ENCODE measurements around the gene CRPPA. TPM values are rescaled to one million over a fixed set of nuclear protein-coding genes. Genes with fewer than 3 reads are reported as not detected.
A peak's percentile ranks its signal among the peaks of the same experiment; 100 is the strongest.

CRPPA gene
- total and polyA plus RNA-seq, 2 of the 13 experiments (the other 11 are each of a cell fraction or from before 2014, with no cell fraction given), result 0.16 to 1.3 TPM

DNA sequence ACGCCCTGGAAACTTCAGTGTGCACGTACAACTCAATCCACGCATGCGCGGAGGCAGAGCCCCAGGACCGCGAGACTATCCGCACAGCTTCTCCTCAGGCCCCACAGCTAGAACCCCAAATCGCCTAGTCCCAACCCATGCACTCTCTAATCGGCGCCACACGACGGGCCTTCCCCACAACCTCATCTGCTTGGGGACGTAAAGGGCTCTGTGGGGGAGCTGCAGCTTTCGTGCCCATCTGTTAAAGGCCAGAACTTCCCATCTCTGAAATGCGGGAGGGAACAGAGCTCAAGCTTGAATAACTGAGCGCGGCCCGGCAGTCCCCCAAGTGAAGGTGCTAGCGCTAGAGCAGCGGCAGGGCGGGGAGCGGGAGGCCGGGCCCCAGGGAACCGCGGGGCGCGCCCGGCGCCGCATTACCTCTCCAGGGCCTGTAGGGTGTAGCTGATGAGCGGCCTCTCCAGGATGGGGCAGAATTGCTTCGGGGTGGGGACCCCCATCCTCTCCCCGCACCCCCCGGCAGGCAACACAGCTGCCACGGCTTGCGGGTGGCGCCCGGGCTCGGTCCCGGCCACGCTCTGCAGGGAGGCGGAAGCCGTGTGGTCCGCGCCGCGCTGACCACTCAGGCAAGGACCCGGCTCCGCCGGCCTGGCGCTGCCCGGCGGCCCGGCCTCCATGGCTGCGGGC is 547 bp downstream of the CRPPA start (continued):
- TF ChIP-seq U2AF1 (optimal IDR thresholded peaks at IDR 0.05; ENCODE audit: low read depth, low read length) (peak; percentile 29), ZNF296 (CRISPR knock-in tag; conservative IDR thresholded peaks at IDR 0.05) (peak; percentile 74; the same call in 1 of the 2 replicates), JUN (CRISPR knock-in tag; IDR thresholded peaks at IDR 0.05) (0 out of 2 replicates have a peak, but pooled peaks have one; percentile 16), KDM2A (CRISPR knock-in tag; IDR thresholded peaks at IDR 0.05; ENCODE audit: borderline replicate concordance, low read depth) (0 out of 2 replicates have a peak, but pooled peaks have one; percentile 0), ZNF335 (CRISPR knock-in tag; IDR thresholded peaks at IDR 0.05) (peak; percentile 3; the same call in 1 of the 2 replicates), ZNF460 (CRISPR knock-in tag; IDR thresholded peaks at IDR 0.05; ENCODE audit: borderline replicate concordance) (no peak), BORCS8-MEF2B (CRISPR knock-in tag; IDR thresholded peaks at IDR 0.05) (peak; percentile 58; the same call in 1 of the 2 replicates), PHF8 (CRISPR knock-in tag; IDR thresholded peaks at IDR 0.05) (peak; percentile 80), SALL1 (CRISPR knock-in tag; IDR thresholded peaks at IDR 0.05) (peak; percentile 66), ZNF672 (CRISPR knock-in tag; IDR thresholded peaks at IDR 0.05) (0 out of 2 replicates have a peak, but pooled peaks have one; percentile 14), MAZ (IDR thresholded peaks at IDR 0.05; ENCODE audit: borderline replicate concordance, low read depth, low read length) (no peak), MAZ (CRISPR knock-in tag; IDR thresholded peaks at IDR 0.05; ENCODE audit: low read depth) (0 out of 2 replicates have a peak, but pooled peaks have one; percentile 26), MEF2D (CRISPR knock-in tag; IDR thresholded peaks at IDR 0.05) (peak; percentile 50; the same call in 1 of the 2 replicates), DMAP1 (CRISPR knock-in tag; IDR thresholded peaks at IDR 0.05) (peak; percentile 61; the same call in 1 of the 2 replicates), MLX (CRISPR knock-in tag; IDR thresholded peaks at IDR 0.05) (no peak), ZMYM4 (CRISPR knock-in tag; IDR thresholded peaks at IDR 0.05) (peak; percentile 47; the same call in 1 of the 2 replicates)
- TF ChIP-seq, protein P1, sequence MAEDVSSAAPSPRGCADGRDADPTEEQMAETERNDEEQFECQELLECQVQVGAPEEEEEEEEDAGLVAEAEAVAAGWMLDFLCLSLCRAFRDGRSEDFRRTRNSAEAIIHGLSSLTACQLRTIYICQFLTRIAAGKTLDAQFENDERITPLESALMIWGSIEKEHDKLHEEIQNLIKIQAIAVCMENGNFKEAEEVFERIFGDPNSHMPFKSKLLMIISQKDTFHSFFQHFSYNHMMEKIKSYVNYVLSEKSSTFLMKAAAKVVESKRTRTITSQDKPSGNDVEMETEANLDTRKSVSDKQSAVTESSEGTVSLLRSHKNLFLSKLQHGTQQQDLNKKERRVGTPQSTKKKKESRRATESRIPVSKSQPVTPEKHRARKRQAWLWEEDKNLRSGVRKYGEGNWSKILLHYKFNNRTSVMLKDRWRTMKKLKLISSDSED (CRISPR knock-in tag; IDR thresholded peaks at IDR 0.05), result no peak
- TF ChIP-seq, protein P2, sequence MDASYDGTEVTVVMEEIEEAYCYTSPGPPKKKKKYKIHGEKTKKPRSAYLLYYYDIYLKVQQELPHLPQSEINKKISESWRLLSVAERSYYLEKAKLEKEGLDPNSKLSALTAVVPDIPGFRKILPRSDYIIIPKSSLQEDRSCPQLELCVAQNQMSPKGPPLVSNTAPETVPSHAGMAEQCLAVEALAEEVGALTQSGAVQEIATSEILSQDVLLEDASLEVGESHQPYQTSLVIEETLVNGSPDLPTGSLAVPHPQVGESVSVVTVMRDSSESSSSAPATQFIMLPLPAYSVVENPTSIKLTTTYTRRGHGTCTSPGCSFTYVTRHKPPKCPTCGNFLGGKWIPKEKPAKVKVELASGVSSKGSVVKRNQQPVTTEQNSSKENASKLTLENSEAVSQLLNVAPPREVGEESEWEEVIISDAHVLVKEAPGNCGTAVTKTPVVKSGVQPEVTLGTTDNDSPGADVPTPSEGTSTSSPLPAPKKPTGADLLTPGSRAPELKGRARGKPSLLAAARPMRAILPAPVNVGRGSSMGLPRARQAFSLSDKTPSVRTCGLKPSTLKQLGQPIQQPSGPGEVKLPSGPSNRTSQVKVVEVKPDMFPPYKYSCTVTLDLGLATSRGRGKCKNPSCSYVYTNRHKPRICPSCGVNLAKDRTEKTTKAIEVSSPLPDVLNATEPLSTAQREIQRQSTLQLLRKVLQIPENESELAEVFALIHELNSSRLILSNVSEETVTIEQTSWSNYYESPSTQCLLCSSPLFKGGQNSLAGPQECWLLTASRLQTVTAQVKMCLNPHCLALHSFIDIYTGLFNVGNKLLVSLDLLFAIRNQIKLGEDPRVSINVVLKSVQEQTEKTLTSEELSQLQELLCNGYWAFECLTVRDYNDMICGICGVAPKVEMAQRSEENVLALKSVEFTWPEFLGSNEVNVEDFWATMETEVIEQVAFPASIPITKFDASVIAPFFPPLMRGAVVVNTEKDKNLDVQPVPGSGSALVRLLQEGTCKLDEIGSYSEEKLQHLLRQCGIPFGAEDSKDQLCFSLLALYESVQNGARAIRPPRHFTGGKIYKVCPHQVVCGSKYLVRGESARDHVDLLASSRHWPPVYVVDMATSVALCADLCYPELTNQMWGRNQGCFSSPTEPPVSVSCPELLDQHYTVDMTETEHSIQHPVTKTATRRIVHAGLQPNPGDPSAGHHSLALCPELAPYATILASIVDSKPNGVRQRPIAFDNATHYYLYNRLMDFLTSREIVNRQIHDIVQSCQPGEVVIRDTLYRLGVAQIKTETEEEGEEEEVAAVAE (CRISPR knock-in tag; IDR thresholded peaks at IDR 0.05; ENCODE audit: borderline replicate concordance), result peak; percentile 19; the same call in 1 of the 2 replicates
- TF ChIP-seq, protein P3, sequence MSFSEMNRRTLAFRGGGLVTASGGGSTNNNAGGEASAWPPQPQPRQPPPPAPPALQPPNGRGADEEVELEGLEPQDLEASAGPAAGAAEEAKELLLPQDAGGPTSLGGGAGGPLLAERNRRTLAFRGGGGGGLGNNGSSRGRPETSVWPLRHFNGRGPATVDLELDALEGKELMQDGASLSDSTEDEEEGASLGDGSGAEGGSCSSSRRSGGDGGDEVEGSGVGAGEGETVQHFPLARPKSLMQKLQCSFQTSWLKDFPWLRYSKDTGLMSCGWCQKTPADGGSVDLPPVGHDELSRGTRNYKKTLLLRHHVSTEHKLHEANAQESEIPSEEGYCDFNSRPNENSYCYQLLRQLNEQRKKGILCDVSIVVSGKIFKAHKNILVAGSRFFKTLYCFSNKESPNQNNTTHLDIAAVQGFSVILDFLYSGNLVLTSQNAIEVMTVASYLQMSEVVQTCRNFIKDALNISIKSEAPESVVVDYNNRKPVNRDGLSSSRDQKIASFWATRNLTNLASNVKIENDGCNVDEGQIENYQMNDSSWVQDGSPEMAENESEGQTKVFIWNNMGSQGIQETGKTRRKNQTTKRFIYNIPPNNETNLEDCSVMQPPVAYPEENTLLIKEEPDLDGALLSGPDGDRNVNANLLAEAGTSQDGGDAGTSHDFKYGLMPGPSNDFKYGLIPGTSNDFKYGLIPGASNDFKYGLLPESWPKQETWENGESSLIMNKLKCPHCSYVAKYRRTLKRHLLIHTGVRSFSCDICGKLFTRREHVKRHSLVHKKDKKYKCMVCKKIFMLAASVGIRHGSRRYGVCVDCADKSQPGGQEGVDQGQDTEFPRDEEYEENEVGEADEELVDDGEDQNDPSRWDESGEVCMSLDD (CRISPR knock-in tag; IDR thresholded peaks at IDR 0.05; ENCODE audit: borderline replicate concordance), result peak; percentile 95
